GM12892 (cell line): ENCODE results near the gene GTF2A1.

ENCODE experiments used
- POLR2A ChIP-seq: IDR thresholded peaks from 2 replicates; pipeline ENCODE4 v1.6.1; 2011; ENCODE audit warnings: low read depth, low read length, control low read depth
- POLR2AphosphoS5 ChIP-seq: IDR thresholded peaks from 2 replicates; pipeline ENCODE4 v1.6.1; 2011; ENCODE audit warnings: low read depth, low read length, control low read depth
- TAF1 ChIP-seq: IDR thresholded peaks from 2 replicates; pipeline ENCODE4 v1.6.1; 2011; ENCODE audit warnings: low read depth, mild to moderate bottlenecking, control low read depth, low read length, borderline replicate concordance

DNA sequence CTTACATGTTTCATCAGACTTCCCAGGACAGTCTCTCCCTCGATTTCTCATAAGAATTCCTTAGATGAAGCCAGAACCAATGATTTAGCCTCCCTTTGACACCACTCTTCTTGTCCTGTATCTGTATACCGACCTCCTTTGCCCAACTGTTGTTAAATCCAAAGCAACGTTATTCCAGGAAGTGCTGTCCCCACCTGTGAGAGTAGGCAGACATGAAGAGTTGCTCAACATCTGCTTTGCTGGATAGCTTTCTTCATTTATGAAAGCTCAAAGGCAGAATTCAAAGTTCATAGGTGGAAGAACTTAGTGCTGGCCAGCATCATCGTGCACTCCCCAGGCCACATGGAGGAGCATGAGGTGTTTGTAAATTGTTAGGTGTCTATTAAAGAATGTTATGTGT, 55.6 kb downstream of the GTF2A1 start:
- TF ChIP-seq POLR2A (no peak), POLR2AphosphoS5 (no peak), TAF1 (no peak)
